Measurements from ENCODE around the gene CLEC3B.

CLEC3B gene

DNA sequence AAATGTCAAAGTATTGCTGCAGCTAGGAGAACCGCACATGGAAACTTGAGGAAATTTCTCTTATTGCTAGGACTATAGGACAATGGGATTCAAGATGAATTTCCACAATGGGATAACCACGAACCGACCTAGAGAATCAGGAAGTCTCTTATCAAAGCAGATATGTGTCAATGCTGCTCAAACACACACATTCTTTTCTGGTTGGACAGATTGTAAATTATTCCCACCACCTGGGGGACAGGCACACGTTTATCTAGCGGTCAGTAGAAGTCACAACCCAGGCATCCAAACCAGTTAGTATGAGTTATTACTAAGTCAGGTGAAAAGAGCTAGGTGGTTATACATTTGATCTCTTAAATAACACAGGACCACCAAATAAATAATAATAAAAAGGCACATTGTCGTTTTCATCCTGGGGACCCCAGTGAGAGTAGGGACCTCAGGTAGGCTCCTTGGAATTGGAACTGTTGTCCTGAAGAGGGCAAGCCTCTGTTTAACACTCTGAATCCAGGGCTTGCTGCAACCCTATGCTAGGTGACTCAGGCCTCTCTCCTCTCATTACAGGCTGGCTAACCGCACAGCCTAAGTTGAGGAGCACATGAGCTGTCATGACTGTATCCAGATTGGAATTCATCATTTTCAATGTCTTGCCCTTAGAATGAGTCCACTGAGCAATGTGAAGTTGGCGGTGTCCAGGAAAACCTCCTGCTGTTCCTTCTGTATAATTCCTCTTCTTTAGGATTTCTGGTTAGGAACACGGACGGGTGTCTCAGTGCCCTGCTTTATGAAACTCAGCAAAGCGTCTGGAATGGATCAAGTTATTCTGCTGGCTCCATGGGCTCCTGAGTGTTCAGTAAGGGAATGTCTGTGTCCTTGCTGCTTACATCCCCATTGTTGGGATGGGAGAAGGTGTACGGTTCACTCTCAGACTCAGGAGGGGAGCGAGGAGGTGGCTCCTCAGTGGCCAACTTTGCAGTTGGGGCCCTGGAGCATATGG lies 59.0 kb downstream of the CLEC3B start:
- DNase-seq (ENCODE audit: low read depth, low spot score) = peak; percentile 96
- peak; percentile 5 for TF ChIP-seq CTCF (IDR thresholded peaks at IDR 0.05; ENCODE audit: low read depth, low read length)
- in situ Hi-C loops (cut with HindIII; ENCODE audit: low sequenced_read_pairs) = no loop called here

More for the DNA sequence above, 59.0 kb downstream of the CLEC3B start:
- no peak overlapping the region for H3K4me3 ChIP-seq (ENCODE audit: low read depth, low read length)

Data from astrocyte of the spinal cord (primary cell).